Left ventricle myocardium inferior (tissue), 1 donor: ENCODE measurements around the gene ANGPTL8. TPM values are rescaled to one million over a fixed set of nuclear protein-coding genes. Genes with fewer than 3 reads are reported as not detected.
A peak's percentile ranks its signal among the peaks of the same experiment; 100 is the strongest.

Source experiments
- DNase-seq: peaks from one replicate; pipeline ENCODE4 v3.0.0-alpha.2; 2020
- H3K27ac ChIP-seq: fragments of 200-600 bp; replicated peaks from 2 replicates; pipeline ENCODE4 v1.8.0; 2021
- H3K27me3 ChIP-seq: fragments of 200-600 bp; 2 replicates; pipeline ENCODE4 v1.8.0; 2021; ENCODE audit warnings: low read depth
- H3K36me3 ChIP-seq: fragments of 200-600 bp; 2 replicates; pipeline ENCODE4 v1.8.0; 2021
- H3K4me1 ChIP-seq: fragments of 200-600 bp; 2 replicates; pipeline ENCODE4 v1.8.0; 2021
- H3K4me3 ChIP-seq: fragments of 200-600 bp; 2 replicates; pipeline ENCODE4 v1.8.0; 2021; ENCODE audit warnings: mild to moderate bottlenecking, moderate library complexity
- H3K9me3 ChIP-seq: fragments of 200-600 bp; replicated peaks from 2 replicates; pipeline ENCODE4 v1.8.0; 2021
- CTCF ChIP-seq: fragments of 200-600 bp; IDR thresholded peaks from 2 replicates; pipeline ENCODE4 v1.8.0; 2021; ENCODE audit warnings: antibody characterized with exemption, mild to moderate bottlenecking, borderline replicate concordance
- intact Hi-C: fragments of 100-400 bp; cut with micrococcal nuclease; formaldehyde crosslinking; loops from one replicate; pipeline ENCODE4 v1.11.0; 2022
- total RNA-seq: library from RNA; stranded (reverse); fragmentation: NEBNext Ultra II Directional; extraction: Animal tissue kit (Norgen Biotek cat#: 25700); gene quantifications from one replicate; pipeline ENCODE4 v1.2.1, GENCODE V29; 2021
- donor health status: DM: no; HTN: yes; CAD: no; lungs with severe emphysema.

Gene ANGPTL8
- total RNA-seq, 1 donor from 2014 or later, result not detected

DNA sequence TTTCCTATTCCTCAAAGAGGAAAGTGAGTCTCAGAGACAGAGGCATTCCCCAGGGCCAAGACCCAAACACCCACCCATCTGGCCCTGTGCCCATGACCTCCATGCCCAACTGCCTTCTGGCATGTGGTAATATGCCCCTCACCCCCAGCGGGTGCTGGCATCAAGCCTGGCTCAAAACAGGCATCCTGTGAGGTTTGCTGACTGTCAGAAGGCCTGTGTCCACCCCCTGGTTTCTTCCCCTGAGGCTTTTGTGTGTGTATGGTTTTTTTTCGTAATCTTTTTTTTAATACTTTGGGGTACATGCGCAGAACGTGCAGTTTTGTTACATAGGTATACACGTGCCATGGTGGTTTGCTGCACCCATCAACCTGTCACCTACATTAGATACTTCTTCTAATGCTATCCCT lies 34.5 kb upstream of the ANGPTL8 start:
- Histone ChIP-seq H3K9me3 (no peaks in the 10 kb centered on the region), H3K4me3 (no peak overlapping the region), H3K36me3 (peaks cover 56% of the 10 kb centered on the region), H3K4me1 (peaks cover 38% of the 10 kb centered on the region), H3K27ac (peak overlapping the region; percentile 95), H3K27me3 (no peaks in the 10 kb centered on the region)
- DNase-seq, result no peak
- no peak for TF ChIP-seq CTCF
- intact Hi-C loops, result loop anchor here (5.0 kb wide), 1 partner anchor 68 kb away; no protein-coding TSS in a partner anchor

- no peak for DNase-seq
- Histone ChIP-seq H3K36me3 (peaks cover 55% of the 10 kb centered on the region), H3K4me3 (no peak overlapping the region), H3K27me3 (no peaks in the 10 kb centered on the region), H3K27ac (peak overlapping the region; percentile 95), H3K9me3 (no peaks in the 10 kb centered on the region), H3K4me1 (peaks cover 38% of the 10 kb centered on the region)
- no peak for TF ChIP-seq CTCF
- intact Hi-C loops, result no loop called here
These were observed 33.4 kb upstream of the ANGPTL8 start for GRCh38 chr19:11205939-11206570.

DNA sequence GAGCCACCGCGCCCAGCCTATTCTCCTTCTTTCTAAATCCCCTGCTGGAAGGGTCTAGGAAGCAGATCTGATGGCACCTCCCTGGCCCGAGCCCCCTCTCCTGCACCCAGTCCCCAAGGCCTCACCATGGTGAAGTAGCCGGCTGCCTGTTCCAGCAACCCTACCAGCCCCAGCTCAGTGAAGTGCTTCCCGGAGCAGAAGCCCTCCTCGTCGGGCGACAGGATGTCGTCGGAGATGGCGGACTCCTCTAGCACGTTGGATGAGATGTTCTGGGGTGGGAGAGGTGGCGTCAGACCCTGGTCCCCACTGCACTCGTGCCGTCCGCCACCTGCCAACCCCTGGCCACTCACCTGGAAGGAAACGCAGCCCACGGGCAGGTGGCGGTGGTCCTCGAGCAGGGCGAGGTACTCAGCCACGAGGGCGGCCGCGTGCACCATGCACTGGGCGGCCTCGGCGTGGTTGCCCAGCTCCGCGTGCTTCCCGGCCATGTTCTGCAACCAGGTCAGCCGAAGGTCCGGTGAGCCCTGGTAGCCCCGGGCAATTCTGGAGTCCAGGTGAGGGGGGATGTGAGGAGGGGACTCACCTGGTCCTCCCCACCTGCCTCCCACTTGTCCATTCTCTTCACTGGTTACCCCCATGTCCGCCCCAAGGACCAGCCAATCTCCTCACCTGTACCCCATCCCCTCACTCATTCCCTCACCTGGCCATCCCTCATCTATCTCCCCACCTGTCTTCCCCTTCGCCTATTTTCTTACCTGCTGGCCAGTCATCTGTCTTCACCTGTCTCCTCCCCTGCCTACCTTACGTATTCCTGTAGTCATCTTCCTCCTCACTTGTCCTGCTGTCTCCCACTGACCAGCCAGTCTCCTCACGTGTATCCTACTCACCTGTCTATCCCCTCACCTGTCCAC lies 30.6 kb upstream of the ANGPTL8 start:
- intact Hi-C loops, result no loop called here
- peaks cover 64% of the 10 kb centered on the region for H3K36me3 ChIP-seq

DNA sequence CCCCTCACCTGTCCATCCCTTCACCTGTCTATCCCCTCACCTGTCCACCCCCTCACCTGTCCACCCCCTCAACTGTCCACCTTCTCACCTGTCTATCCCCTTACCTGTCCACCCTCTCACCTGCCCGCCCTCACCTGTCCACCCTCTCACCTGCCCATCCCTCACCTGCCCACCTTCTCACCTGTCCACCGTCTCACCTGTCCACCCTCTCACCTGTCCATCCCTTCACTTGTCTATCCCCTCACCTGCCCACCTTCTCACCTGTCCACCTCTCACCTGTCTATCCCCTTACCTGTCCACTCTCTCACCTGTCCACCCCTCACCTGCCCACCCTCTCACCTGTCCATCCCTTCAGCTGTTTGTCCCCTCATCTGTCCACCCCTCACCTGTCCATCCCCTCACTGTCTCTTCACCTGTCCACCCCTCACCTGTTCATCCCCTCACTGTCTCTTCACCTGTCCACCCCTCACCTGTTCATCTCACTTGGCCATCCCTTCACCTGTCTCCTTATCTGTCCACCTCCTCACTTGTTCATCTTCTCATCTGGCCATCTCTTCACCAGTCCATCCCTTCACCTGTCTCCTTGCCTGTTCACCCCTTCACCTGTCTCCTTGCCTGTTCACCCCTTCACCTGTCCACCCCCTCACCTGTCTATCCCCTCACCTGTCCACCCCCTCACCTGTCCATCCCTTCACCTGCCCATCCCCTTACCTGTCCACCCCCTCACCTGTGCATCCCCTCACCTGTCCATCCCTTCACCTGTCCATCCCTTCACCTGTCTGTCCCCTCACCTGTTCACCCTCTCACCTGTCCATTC lies 29.4 kb upstream of the ANGPTL8 start:
- no peak for DNase-seq
- Histone ChIP-seq H3K9me3 (no peaks in the 10 kb centered on the region), H3K27me3 (no peaks in the 10 kb centered on the region), H3K27ac (no peak overlapping the region), H3K4me1 (peaks cover 5% of the 10 kb centered on the region), H3K4me3 (no peak overlapping the region), H3K36me3 (peaks cover 74% of the 10 kb centered on the region)
- intact Hi-C loops, result no loop called here
- no peak for TF ChIP-seq CTCF

More for the DNA sequence above, 30.6 kb upstream of the ANGPTL8 start:
- H3K4me1 ChIP-seq, result peaks cover 18% of the 10 kb centered on the region
- no peak overlapping the region for H3K27ac ChIP-seq
- TF ChIP-seq CTCF, result no peak
- H3K27me3 ChIP-seq, result no peaks in the 10 kb centered on the region
- no peak for DNase-seq
- H3K4me3 ChIP-seq, result no peak overlapping the region
- H3K9me3 ChIP-seq, result no peaks in the 10 kb centered on the region

DNA sequence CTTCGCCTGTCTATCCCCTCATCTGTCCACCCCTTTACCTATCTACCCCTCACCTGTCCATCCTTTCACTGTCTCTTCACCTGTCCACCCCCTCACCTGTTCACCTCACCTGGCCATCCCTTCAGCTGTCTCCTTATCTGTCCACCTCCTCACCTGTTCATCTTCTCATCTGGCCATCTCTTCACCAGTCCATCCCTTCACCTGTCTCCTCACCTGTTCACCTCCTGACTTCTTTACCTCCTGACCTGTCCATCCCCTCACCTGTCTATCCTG lies 28.8 kb upstream of the ANGPTL8 start:
- H3K4me1 ChIP-seq, result no peaks in the 10 kb centered on the region
- no peaks in the 10 kb centered on the region for H3K27me3 ChIP-seq
- H3K36me3 ChIP-seq, result peaks cover 79% of the 10 kb centered on the region
- intact Hi-C loops, result no loop called here
- DNase-seq, result no peak
- TF ChIP-seq CTCF, result no peak
- H3K27ac ChIP-seq, result no peak overlapping the region
- H3K4me3 ChIP-seq, result no peak overlapping the region
- no peaks in the 10 kb centered on the region for H3K9me3 ChIP-seq
